Measurements from ENCODE around the gene TBX3. TPM values are rescaled to one million over a fixed set of nuclear protein-coding genes. Genes with fewer than 3 reads are reported as not detected.

The TBX3 gene
- total RNA-seq, 2 donors from 2014 or later: 0.81 to 3.5 TPM

DNA sequence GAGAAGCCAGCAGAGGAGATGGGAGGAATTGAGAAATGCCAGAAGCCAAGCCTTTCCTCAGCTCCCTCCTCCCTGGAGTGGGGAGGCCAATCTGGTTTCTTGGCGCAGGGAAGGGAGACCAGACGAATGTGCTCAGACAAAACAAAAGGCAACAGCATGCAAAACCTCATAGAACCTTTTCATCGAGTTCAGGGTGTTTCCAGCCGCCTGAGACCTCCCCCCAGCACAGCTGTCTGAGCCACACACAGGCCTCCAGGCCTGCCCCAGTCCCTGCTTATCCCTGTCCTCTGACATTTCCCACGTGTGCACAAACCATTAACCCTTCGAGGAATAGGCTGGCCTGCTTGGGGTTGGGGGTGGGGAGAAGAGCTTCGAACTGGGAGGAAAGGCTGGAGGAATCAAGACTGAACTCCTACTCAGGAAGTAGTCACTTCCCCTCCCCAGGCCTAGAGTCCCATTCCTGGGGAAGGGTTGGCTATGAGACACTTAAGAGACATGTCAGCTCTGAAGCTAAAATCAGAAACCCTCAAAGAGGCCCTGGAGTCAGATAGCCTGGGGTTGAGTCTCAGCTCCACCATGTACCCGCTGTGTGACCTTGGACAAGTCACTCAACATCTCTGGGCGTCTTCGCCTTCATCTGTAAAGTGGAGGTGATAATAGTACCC lies 10.7 kb downstream of the TBX3 start:
- Histone ChIP-seq H3K27me3 (replicated peaks; ENCODE audit: insufficient read depth) (no peaks in the 10 kb centered on the region), H3K27ac (no peak overlapping the region), H3K4me3 (no peak overlapping the region), H3K36me3 (no peaks in the 10 kb centered on the region), H3K9me3 (no peaks in the 10 kb centered on the region), H3K4me1 (ENCODE audit: control insufficient read depth in 1 of 2, low read depth in 2 of 2) (no peaks in the 10 kb centered on the region)
- no peak for ATAC-seq (ENCODE audit: insufficient number of reproducible peaks, low FRiP score, low read depth)
- DNase-seq (ENCODE audit: low spot score): no peak
- TF ChIP-seq, protein P1, sequence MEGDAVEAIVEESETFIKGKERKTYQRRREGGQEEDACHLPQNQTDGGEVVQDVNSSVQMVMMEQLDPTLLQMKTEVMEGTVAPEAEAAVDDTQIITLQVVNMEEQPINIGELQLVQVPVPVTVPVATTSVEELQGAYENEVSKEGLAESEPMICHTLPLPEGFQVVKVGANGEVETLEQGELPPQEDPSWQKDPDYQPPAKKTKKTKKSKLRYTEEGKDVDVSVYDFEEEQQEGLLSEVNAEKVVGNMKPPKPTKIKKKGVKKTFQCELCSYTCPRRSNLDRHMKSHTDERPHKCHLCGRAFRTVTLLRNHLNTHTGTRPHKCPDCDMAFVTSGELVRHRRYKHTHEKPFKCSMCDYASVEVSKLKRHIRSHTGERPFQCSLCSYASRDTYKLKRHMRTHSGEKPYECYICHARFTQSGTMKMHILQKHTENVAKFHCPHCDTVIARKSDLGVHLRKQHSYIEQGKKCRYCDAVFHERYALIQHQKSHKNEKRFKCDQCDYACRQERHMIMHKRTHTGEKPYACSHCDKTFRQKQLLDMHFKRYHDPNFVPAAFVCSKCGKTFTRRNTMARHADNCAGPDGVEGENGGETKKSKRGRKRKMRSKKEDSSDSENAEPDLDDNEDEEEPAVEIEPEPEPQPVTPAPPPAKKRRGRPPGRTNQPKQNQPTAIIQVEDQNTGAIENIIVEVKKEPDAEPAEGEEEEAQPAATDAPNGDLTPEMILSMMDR (IDR thresholded peaks at IDR 0.05): no peak

DNA sequence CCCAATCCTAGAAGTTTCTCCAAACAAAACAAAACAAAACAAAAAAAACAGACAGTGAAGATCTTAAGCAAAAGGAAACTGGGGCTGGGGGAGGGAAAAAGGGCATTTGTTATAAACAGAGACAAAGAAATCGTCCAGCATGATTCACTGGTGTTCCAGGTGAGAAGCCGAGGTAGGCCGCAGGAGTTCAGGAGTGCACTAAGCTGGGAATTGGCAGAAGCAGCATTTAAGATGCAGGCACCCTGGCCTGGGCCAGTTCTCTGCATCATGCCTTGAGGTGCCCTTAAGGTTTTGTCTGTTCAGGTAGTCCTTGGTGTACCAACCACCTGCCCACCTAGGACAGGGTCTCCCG lies 11.2 kb downstream of the TBX3 start:
- H3K36me3 ChIP-seq: no peaks in the 10 kb centered on the region
- no peak overlapping the region for H3K4me3 ChIP-seq
- no peak overlapping the region for H3K27ac ChIP-seq
- H3K27me3 ChIP-seq (replicated peaks; ENCODE audit: insufficient read depth): peaks cover 3% of the 10 kb centered on the region
- H3K4me1 ChIP-seq (ENCODE audit: control insufficient read depth in 1 of 2, low read depth in 2 of 2): peaks cover 0 to 3% of the 10 kb centered on the region in 2 donors
- TF ChIP-seq, protein P1 (IDR thresholded peaks at IDR 0.05): no peak
- DNase-seq (ENCODE audit: low spot score) (no peak), ATAC-seq (ENCODE audit: insufficient number of reproducible peaks, low FRiP score, low read depth) (no peak)
- H3K9me3 ChIP-seq: no peaks in the 10 kb centered on the region

DNA sequence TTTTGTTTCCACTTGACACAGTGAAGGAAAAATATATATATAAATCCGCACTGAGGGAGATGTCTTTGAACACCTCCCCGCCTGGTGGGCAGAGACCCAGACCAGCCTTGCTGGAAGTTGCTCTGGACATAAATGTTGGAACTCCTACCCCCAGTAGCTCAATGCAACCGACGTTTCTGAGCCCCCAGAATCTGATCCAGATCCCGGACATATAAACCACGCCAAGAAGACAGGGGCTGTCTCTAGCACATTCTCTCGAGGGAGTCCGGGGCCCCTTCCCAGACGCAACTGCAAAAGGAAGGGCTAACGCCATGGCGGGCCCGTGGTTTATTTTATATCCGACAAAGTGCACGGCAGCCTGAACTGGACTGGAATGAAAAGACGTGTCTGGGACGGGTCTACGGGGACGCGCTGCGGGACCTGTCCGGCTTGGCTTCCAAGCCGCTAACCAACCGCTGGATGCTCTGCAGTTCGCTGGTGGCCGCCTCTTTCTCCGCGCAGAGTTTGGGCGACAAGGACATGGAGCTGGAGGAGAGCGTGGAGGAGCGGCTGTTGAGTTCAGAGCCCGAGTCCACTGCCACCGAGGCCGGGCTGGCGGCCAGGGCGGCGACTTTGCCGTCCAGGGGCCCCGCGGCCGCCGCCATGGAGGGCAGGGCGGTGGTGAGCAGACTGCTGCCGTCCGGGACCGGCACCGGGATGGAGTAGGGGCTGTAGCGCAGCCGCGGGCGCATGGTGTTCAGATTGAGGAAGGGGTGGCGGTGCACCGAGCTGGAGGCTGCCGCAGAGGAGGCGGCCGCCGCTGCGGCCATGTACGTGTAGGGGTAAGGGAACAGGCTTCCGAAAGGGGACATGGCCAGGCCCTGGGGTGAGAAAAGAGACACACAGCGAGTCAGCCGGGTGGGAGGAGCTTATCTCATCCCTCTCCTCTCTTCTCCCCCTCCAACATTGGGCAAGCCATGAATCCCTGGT lies 12.2 kb downstream of the TBX3 start:
- ATAC-seq (ENCODE audit: insufficient number of reproducible peaks, low FRiP score, low read depth): no peak
- Histone ChIP-seq H3K36me3 (no peaks in the 10 kb centered on the region), H3K27me3 (replicated peaks; ENCODE audit: insufficient read depth) (peaks cover 13% of the 10 kb centered on the region), H3K4me3 (no peak overlapping the region), H3K27ac (no peak overlapping the region), H3K4me1 (ENCODE audit: control insufficient read depth in 1 of 2, low read depth in 2 of 2) (peaks cover 0 to 8% of the 10 kb centered on the region in 2 donors), H3K9me3 (no peaks in the 10 kb centered on the region)
- DNase-seq (ENCODE audit: low spot score): no peak
- TF ChIP-seq, protein P1 (IDR thresholded peaks at IDR 0.05): no peak

DNA sequence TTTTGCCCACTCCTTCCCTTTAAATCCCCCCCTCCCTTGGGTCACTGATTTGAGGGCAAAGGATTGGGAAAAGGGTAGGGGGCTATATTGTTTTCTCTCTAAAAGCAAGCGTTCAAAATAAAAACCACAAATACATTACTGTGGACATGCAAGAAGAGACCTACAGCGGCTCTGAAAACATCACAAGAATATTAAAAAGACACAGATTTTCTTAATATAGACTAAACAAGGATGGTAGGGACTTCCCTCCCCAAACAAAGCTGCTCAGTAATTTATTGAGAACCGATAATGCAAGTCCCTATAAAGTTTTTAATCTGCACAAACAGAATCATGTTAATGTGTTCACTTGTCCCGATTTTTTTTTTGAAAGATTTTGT lies 12.9 kb downstream of the TBX3 start:
- Histone ChIP-seq H3K27ac (no peak overlapping the region), H3K27me3 (replicated peaks; ENCODE audit: insufficient read depth) (peaks cover 16% of the 10 kb centered on the region), H3K4me3 (no peak overlapping the region), H3K36me3 (no peaks in the 10 kb centered on the region), H3K4me1 (ENCODE audit: control insufficient read depth in 1 of 2, low read depth in 2 of 2) (peaks cover 0 to 8% of the 10 kb centered on the region in 2 donors), H3K9me3 (no peaks in the 10 kb centered on the region)
- DNase-seq (ENCODE audit: low spot score): no peak
- TF ChIP-seq, protein P1 (IDR thresholded peaks at IDR 0.05): no peak
- no peak for ATAC-seq (ENCODE audit: insufficient number of reproducible peaks, low FRiP score, low read depth)

DNA sequence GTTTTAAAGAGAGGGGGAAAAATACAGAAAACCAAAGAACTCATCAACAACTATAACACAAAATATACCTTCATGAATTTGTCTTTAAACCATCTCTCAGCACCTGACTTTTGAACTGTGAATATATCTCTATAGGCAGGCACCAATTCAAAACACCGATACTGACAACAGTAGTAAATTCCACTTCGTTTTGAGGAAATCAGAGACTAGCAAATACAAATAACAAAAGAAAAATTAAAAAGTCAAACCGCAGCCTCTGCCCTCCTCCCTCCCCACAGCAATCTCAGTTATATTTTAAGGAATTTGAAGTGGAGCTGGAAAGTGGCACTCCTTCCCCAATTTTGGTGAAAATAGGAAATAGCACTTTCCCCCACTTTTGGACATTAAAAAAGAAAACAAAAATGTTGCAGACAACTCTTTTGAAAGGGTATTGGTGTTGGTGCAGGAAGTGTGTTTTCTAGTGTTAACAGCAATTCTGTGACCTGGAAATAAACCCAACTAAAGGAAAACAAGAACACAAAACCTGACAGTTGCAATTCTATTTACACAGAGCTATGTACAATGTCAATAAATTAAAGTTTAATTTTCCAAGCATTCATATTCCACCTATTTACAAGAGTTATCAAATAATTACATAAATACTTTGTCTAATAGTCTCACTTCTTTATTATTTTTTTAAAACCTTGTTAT lies 13.5 kb downstream of the TBX3 start:
- peaks cover 16% of the 10 kb centered on the region for H3K27me3 ChIP-seq (replicated peaks; ENCODE audit: insufficient read depth)
- ATAC-seq (ENCODE audit: insufficient number of reproducible peaks, low FRiP score, low read depth): no peak

More for the DNA sequence above, 13.5 kb downstream of the TBX3 start:
- Histone ChIP-seq H3K4me3 (no peak overlapping the region), H3K36me3 (no peaks in the 10 kb centered on the region), H3K9me3 (no peaks in the 10 kb centered on the region), H3K27ac (no peak overlapping the region), H3K4me1 (ENCODE audit: control insufficient read depth in 1 of 2, low read depth in 2 of 2) (peaks cover 0 to 8% of the 10 kb centered on the region in 2 donors)
- DNase-seq (ENCODE audit: low spot score): no peak
- TF ChIP-seq, protein P1 (IDR thresholded peaks at IDR 0.05): no peak

Measured in thoracic aorta (tissue), 2 donors.